WTC11 (cell line): ENCODE data around the gene ACR. TPM values are rescaled to one million over a fixed set of nuclear protein-coding genes. Genes with fewer than 3 reads are reported as not detected.

Source experiments
- ATAC-seq: fragments of 200-7000 bp; cut with Tn5 transposase; 2 replicates; pipeline ENCODE4 v1.10.0; 2021; ENCODE audit warnings: mild to moderate bottlenecking, moderate library complexity
- CTCF ChIA-PET: fragments of 300-600 bp; sonication (Branson Sonifier 250); formaldehyde crosslinking; loops from one replicate; lab custom pipeline; 2021; ENCODE audit warnings: antibody characterized with exemption; lab: Charles Lee
- POLR2A ChIA-PET: fragments of 350-600 bp; sonication (Branson Sonifier 250); formaldehyde crosslinking; loops from one replicate; lab custom pipeline; 2021; ENCODE audit warnings: antibody characterized with exemption; lab: Charles Lee
- DNase-seq: peaks from one replicate; pipeline ENCODE4 v3.0.0; 2021; ENCODE audit warnings: low spot score
- H3K27ac Mint-ChIP-seq: 2 replicates; pipeline ENCODE4 v1.8.0; 2021; ENCODE audit warnings: mixed read lengths
- H3K27me3 Mint-ChIP-seq: 2 replicates; pipeline ENCODE4 v1.8.0; 2021; ENCODE audit warnings: low read depth, mild to moderate bottlenecking, moderate library complexity, mixed read lengths
- H3K36me3 Mint-ChIP-seq: 2 replicates; pipeline ENCODE4 v1.8.0; 2021; ENCODE audit warnings: mixed read lengths
- H3K4me1 Mint-ChIP-seq: 2 replicates; pipeline ENCODE4 v1.8.0; 2022; ENCODE audit warnings: mixed read lengths
- H3K4me3 Mint-ChIP-seq: 2 replicates; pipeline ENCODE4 v1.8.0; 2021; ENCODE audit warnings: mild to moderate bottlenecking, moderate library complexity, mixed read lengths
- H3K9me3 Mint-ChIP-seq: 2 replicates; pipeline ENCODE4 v1.8.0; 2021; ENCODE audit warnings: mixed read lengths
- ARID4B ChIP-seq: sonication (generic); formaldehyde crosslinking; IDR thresholded peaks from 2 replicates; pipeline ENCODE4 v1.8.0; 2023; ENCODE audit warnings: missing genetic modification reagents, mild to moderate bottlenecking, borderline replicate concordance
- CBFB ChIP-seq: sonication (generic); formaldehyde crosslinking; IDR thresholded peaks from 2 replicates; pipeline ENCODE4 v1.8.1; 2022; ENCODE audit warnings: mild to moderate bottlenecking, low read depth, missing genetic modification reagents
- CREB1 ChIP-seq: sonication (generic); formaldehyde crosslinking; IDR thresholded peaks from 2 replicates; pipeline ENCODE4 v1.8.0; 2023; ENCODE audit warnings: mild to moderate bottlenecking, missing genetic modification reagents
- CREM ChIP-seq: sonication (generic); formaldehyde crosslinking; IDR thresholded peaks from 2 replicates; pipeline ENCODE4 v1.8.1; 2022; ENCODE audit warnings: mild to moderate bottlenecking, missing genetic modification reagents, moderate library complexity
- EMX1 ChIP-seq: fragments of 250-450 bp; sonication (Bioruptor Pico); IDR thresholded peaks from 2 replicates; pipeline ENCODE4 v1.8.0; 2021; ENCODE audit warnings: mild to moderate bottlenecking
- ETV6 ChIP-seq: sonication (generic); formaldehyde crosslinking; IDR thresholded peaks from 2 replicates; pipeline ENCODE4 v1.8.1; 2022; ENCODE audit warnings: mild to moderate bottlenecking, missing genetic modification reagents
- FOXJ3 ChIP-seq: sonication (generic); formaldehyde crosslinking; IDR thresholded peaks from 2 replicates; pipeline ENCODE4 v1.9.0; 2021; ENCODE audit warnings: missing genetic modification reagents, mild to moderate bottlenecking, borderline replicate concordance
- GABPB1 ChIP-seq: sonication (generic); formaldehyde crosslinking; IDR thresholded peaks from 2 replicates; pipeline ENCODE4 v1.8.1; 2023; ENCODE audit warnings: mild to moderate bottlenecking, missing genetic modification reagents
- GRHL2 ChIP-seq: fragments of 250-450 bp; sonication (Bioruptor Pico); IDR thresholded peaks from 2 replicates; pipeline ENCODE4 v1.8.0; 2022; ENCODE audit warnings: mild to moderate bottlenecking, moderate library complexity; ENCODE audit not compliant: insufficient replicate concordance, severe bottlenecking
- GTF2I ChIP-seq: fragments of 250-450 bp; sonication (Bioruptor Pico); conservative IDR thresholded peaks from 2 replicates; pipeline ENCODE4 v1.4.0; 2021; ENCODE audit warnings: mild to moderate bottlenecking
- IRF1 ChIP-seq: sonication (generic); formaldehyde crosslinking; IDR thresholded peaks from 2 replicates; pipeline ENCODE4 v1.8.0; 2023; ENCODE audit warnings: missing genetic modification reagents
- IRF2 ChIP-seq: sonication (generic); formaldehyde crosslinking; IDR thresholded peaks from 2 replicates; pipeline ENCODE4 v1.8.0; 2022; ENCODE audit warnings: low read depth, missing genetic modification reagents, borderline replicate concordance
- JAZF1 ChIP-seq: fragments of 250-450 bp; sonication (Bioruptor Pico); IDR thresholded peaks from 2 replicates; pipeline ENCODE4 v1.9.0; 2021; ENCODE audit warnings: moderate library complexity, mild to moderate bottlenecking, inconsistent platforms
- MYBL2 ChIP-seq: sonication (generic); formaldehyde crosslinking; IDR thresholded peaks from 2 replicates; pipeline ENCODE4 v1.8.1; 2023; ENCODE audit warnings: mild to moderate bottlenecking, moderate library complexity, missing genetic modification reagents
- PRRX2 ChIP-seq: fragments of 250-450 bp; sonication (Bioruptor Pico); IDR thresholded peaks from 2 replicates; pipeline ENCODE4 v1.8.0; 2021; ENCODE audit warnings: mild to moderate bottlenecking
- SMAD4 ChIP-seq: sonication (generic); formaldehyde crosslinking; IDR thresholded peaks from 2 replicates; pipeline ENCODE4 v1.8.0; 2022; ENCODE audit warnings: mild to moderate bottlenecking, missing genetic modification reagents
- TCF7 ChIP-seq: sonication (generic); formaldehyde crosslinking; IDR thresholded peaks from 2 replicates; pipeline ENCODE4 v1.8.0; 2022; ENCODE audit warnings: mild to moderate bottlenecking, low read depth, missing genetic modification reagents, moderate library complexity
- ZBTB43 ChIP-seq: sonication (generic); formaldehyde crosslinking; IDR thresholded peaks from 2 replicates; pipeline ENCODE4 v1.8.1; 2023; ENCODE audit warnings: mild to moderate bottlenecking, missing genetic modification reagents
- ZNF121 ChIP-seq: sonication (generic); formaldehyde crosslinking; IDR thresholded peaks from 2 replicates; pipeline ENCODE4 v1.8.0; 2023; ENCODE audit warnings: missing genetic modification reagents
- ZNF232 ChIP-seq: sonication (generic); formaldehyde crosslinking; IDR thresholded peaks from 2 replicates; pipeline ENCODE4 v1.8.0; 2022; ENCODE audit warnings: mild to moderate bottlenecking, missing genetic modification reagents
- ZNF263 ChIP-seq: sonication (generic); formaldehyde crosslinking; IDR thresholded peaks from 2 replicates; pipeline ENCODE4 v1.8.1; 2022; ENCODE audit warnings: low read depth, mild to moderate bottlenecking, moderate library complexity, missing genetic modification reagents
- ZNF423 ChIP-seq: fragments of 250-450 bp; sonication (Bioruptor Pico); IDR thresholded peaks from 2 replicates; pipeline ENCODE4 v2.1.2; 2022; ENCODE audit warnings: mild to moderate bottlenecking, moderate library complexity
- total RNA-seq: library from RNA; stranded (reverse); gene quantifications from 3 replicates; pipeline ENCODE4 v1.2.3, GENCODE V29; 2021
- TF ChIP-seq, protein P1 (sequence below): sonication (generic); formaldehyde crosslinking; IDR thresholded peaks from 2 replicates; pipeline ENCODE4 v1.8.1; 2023; ENCODE audit warnings: mild to moderate bottlenecking, missing genetic modification reagents, borderline replicate concordance
- TF ChIP-seq, protein P2 (sequence below): sonication (generic); formaldehyde crosslinking; conservative IDR thresholded peaks from 2 replicates; pipeline ENCODE4 v1.8.1; 2022; ENCODE audit warnings: mild to moderate bottlenecking, missing genetic modification reagents

ACR gene
- total RNA-seq, 1 experiment from 2014 or later: 0.46 TPM

GRCh38 chr22:50721257-50721844 lies 16.7 kb upstream of the ACR start (continued):
- TF ChIP-seq, protein P1, sequence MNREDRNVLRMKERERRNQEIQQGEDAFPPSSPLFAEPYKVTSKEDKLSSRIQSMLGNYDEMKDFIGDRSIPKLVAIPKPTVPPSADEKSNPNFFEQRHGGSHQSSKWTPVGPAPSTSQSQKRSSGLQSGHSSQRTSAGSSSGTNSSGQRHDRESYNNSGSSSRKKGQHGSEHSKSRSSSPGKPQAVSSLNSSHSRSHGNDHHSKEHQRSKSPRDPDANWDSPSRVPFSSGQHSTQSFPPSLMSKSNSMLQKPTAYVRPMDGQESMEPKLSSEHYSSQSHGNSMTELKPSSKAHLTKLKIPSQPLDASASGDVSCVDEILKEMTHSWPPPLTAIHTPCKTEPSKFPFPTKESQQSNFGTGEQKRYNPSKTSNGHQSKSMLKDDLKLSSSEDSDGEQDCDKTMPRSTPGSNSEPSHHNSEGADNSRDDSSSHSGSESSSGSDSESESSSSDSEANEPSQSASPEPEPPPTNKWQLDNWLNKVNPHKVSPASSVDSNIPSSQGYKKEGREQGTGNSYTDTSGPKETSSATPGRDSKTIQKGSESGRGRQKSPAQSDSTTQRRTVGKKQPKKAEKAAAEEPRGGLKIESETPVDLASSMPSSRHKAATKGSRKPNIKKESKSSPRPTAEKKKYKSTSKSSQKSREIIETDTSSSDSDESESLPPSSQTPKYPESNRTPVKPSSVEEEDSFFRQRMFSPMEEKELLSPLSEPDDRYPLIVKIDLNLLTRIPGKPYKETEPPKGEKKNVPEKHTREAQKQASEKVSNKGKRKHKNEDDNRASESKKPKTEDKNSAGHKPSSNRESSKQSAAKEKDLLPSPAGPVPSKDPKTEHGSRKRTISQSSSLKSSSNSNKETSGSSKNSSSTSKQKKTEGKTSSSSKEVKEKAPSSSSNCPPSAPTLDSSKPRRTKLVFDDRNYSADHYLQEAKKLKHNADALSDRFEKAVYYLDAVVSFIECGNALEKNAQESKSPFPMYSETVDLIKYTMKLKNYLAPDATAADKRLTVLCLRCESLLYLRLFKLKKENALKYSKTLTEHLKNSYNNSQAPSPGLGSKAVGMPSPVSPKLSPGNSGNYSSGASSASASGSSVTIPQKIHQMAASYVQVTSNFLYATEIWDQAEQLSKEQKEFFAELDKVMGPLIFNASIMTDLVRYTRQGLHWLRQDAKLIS (CRISPR knock-in tag): no peak
- no peak for TF ChIP-seq ETV6 (CRISPR knock-in tag)
- TF ChIP-seq MYBL2 (CRISPR knock-in tag): no peak
- TF ChIP-seq ZNF121: no peak
- TF ChIP-seq ZNF263 (CRISPR knock-in tag): no peak
- TF ChIP-seq PRRX2 (CRISPR knock-in tag): no peak
- no peak for TF ChIP-seq ZBTB43 (CRISPR knock-in tag)
- TF ChIP-seq GABPB1 (CRISPR knock-in tag): no peak
- TF ChIP-seq GTF2I: no peak

DNA sequence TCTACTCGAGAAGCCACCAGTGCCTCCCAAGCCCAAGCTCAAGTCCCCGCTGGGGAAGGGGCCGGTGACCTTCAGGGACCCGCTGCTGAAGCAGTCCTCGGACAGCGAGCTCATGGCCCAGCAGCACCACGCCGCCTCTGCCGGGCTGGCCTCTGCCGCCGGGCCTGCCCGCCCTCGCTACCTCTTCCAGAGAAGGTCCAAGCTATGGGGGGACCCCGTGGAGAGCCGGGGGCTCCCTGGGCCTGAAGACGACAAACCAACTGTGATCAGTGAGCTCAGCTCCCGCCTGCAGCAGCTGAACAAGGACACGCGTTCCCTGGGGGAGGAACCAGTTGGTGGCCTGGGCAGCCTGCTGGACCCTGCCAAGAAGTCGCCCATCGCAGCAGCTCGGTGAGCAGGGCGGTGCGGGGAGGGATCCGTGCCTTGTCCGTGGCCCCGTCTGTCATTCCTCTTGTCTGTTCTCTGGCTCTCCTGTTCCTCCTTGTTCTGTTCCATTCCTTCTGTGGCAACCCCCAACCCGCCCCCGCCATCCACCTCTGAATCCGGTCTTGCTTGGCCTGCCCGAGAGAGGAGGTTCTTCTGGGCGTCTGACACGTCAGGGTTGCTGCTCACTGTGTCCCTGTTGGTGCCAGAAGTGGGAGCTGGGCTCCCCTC lies 15.8 kb upstream of the ACR start:
- H3K27ac Mint-ChIP-seq: no peak overlapping the region

GRCh38 chr22:50722716-50723428 lies 15.1 kb upstream of the ACR start:
- ChIA-PET POLR2A (no interaction called here), CTCF (interaction anchor here (0.7 to 2.3 kb wide), 5 partner anchors 9 to 52 kb away, joined by 3 to 6 read pairs (median 4); no protein-coding TSS in a partner anchor)
- Mint-ChIP-seq H3K9me3 (no peaks in the 10 kb centered on the region), H3K36me3 (no peaks in the 10 kb centered on the region), H3K4me3 (no peak overlapping the region; the same call in 1 of the 2 replicates), H3K27me3 (peaks cover 55% of the 10 kb centered on the region), H3K4me1 (peaks cover 4% of the 10 kb centered on the region), H3K27ac (no peak overlapping the region)
- ATAC-seq (no peak), DNase-seq (no peak)
- TF ChIP-seq ZNF423 (CRISPR knock-in tag) (no peak), ARID4B (CRISPR knock-in tag) (no peak), IRF1 (no peak), CREM (no peak), ZNF263 (CRISPR knock-in tag) (no peak), SMAD4 (CRISPR knock-in tag) (no peak), EMX1 (CRISPR knock-in tag) (no peak), CBFB (no peak)

More for the DNA sequence above, 15.8 kb upstream of the ACR start:
- TF ChIP-seq IRF2 (no peak), CREB1 (CRISPR knock-in tag) (no peak), FOXJ3 (CRISPR knock-in tag) (no peak), TCF7 (CRISPR knock-in tag) (no peak), GRHL2 (CRISPR knock-in tag) (no peak), ZNF232 (CRISPR knock-in tag) (no peak), ZNF121 (no peak), JAZF1 (CRISPR knock-in tag) (no peak)
- TF ChIP-seq, protein P2, sequence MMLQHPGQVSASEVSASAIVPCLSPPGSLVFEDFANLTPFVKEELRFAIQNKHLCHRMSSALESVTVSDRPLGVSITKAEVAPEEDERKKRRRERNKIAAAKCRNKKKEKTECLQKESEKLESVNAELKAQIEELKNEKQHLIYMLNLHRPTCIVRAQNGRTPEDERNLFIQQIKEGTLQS (CRISPR knock-in tag): no peak
- TF ChIP-seq, all 79 proteins: peak for 0
- H3K36me3 Mint-ChIP-seq: no peaks in the 10 kb centered on the region
- no peaks in the 10 kb centered on the region for H3K9me3 Mint-ChIP-seq
- ATAC-seq: no peak
- H3K27me3 Mint-ChIP-seq: peaks cover 62% of the 10 kb centered on the region
- H3K4me3 Mint-ChIP-seq: no peak overlapping the region
- no peak for DNase-seq
- ChIA-PET POLR2A (no interaction called here), CTCF (interaction anchor here (1.0 to 2.3 kb wide), 8 partner anchors 9 to 196 kb away, joined by 3 to 9 read pairs (median 4); partner anchors contain the start of gene SCO2)
- peaks cover 4% of the 10 kb centered on the region for H3K4me1 Mint-ChIP-seq
